Measurements from ENCODE around the gene DHX16.
"Not testable (repeated sequence)": the region's sequence is repeated elsewhere in the genome, so short reads cannot be mapped to it uniquely, and the experiment has no call there.

The DHX16 gene

DNA sequence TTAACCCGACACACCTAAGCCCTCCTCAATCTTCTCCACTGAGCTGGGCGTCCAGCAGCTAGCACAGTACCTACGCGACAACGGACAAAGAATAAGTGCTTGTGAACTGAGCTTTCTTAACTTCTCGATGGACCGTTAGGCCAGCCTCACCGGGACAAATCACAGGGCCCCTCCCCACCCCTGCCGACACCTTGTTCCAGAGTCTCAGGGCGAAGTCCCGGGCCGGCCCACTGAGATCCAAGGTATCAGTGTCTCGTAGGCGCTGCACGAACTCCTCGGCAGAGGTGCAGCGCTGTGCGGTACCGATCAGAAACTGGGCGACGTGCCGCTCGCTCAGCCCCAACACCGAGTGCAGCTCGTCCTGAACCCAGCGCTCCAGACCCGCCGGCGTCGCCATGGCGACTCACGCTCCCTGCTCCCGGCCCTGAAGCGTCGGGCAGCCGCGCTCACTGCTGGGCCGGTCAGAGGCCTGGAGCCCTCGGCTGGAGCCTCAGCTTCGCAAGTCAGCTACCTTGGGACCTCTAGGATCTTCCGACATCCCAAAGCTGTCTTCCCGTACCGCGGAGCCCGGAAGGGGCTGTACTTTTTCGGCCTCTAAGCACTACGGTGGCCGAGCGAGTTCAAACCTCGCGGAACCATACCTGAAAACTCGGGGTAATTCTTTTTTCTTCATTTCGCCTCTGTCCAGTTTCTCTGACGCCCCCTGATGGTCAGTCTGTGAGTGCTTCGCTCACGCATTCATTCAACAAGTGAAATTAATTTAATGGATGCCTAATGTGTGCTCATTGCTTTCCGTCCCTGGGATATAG is at the start of gene DHX16:
Gene DHX16 (minus strand): TSS at position 562 of the 809 bp plus-strand sequence. CDS start 165 bp downstream, at position 397.
- Mint-ChIP-seq H3K36me3 (ENCODE audit: low read depth) (peaks cover 56% of the 10 kb centered on the region), H3K4me3 (peak within 1 kb of the TSS; percentile 93), H3K27ac (peak within 1 kb of the TSS; percentile 79), H3K9me3 (no peaks in the 10 kb centered on the region), H3K27me3 (no peaks in the 10 kb centered on the region), H3K4me1 (ENCODE audit: low read depth) (peaks cover 34% of the 10 kb centered on the region)
- DNase-seq: peak; percentile 90

DNA sequence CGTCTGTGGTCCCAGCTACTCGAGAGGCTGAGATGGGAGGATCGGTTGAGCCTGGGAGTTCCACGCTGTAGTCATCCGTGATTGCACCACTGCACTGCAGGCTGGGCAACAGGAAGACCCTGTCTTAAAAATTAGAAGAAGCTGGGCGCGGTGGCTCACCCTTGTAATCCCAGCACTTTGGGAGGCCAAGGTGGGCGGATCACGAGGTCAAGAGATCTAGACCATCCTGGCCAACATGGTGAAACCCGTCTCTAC is 49.1 kb upstream of the DHX16 start:
- peak overlapping the region; percentile 99 for H3K4me3 Mint-ChIP-seq
- H3K27me3 Mint-ChIP-seq, H3K9me3 Mint-ChIP-seq: not testable (repeated sequence)
- peak; percentile 56 for DNase-seq
- peaks cover 84% of the 10 kb centered on the region for H3K36me3 Mint-ChIP-seq (ENCODE audit: low read depth)
- peaks cover 58% of the 10 kb centered on the region for H3K4me1 Mint-ChIP-seq (ENCODE audit: low read depth)
- H3K27ac Mint-ChIP-seq: peak overlapping the region; percentile 98

DNA sequence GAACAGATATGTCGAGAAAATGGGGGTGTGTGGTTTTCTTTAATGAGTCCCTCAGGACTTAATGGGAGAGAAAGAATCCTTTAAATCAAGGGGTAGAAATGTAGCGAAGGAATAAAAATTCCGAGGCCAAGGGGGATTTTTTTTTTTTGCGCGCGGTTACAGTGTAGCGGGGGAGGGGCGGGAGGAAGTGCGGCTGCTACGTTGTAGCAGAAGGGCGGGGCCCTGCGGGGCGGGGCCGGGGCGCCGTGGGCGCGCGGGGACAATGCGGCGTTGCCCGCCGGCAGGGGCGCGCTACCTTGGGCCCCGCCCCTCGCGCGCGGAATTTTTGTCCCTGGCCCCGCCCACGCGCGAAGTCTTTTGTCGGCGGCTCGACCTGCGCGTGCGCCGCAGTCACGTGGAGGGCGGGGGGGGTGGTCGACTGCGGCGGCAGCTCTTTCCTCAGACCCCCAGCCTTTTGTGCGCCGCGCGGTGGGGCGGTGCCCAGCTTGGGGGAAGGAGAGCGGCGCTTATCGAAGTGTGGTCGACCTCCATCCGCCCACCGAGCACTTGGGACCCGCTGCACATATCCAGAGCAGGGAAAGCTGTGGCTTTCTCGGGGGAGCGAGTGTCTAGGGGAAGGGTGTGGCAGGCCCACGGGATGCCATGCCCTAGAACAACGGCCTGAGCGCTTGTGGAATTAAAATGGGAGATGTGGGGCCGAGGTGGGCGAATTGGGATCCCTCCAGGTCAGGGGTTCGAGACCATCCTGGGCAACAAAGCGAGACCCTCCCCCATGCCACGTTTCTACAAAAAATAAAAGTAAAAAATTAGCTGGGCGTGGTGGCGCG is 48.6 kb upstream of the DHX16 start:
- peak; percentile 97 for DNase-seq
- H3K9me3 Mint-ChIP-seq: peaks cover 2% of the 10 kb centered on the region
- peaks cover 84% of the 10 kb centered on the region for H3K36me3 Mint-ChIP-seq (ENCODE audit: low read depth)
- H3K27me3 Mint-ChIP-seq: no peaks in the 10 kb centered on the region
- H3K4me3 Mint-ChIP-seq: peak overlapping the region; percentile 99
- peaks cover 61% of the 10 kb centered on the region for H3K4me1 Mint-ChIP-seq (ENCODE audit: low read depth)
- peak overlapping the region; percentile 98 for H3K27ac Mint-ChIP-seq

DNA sequence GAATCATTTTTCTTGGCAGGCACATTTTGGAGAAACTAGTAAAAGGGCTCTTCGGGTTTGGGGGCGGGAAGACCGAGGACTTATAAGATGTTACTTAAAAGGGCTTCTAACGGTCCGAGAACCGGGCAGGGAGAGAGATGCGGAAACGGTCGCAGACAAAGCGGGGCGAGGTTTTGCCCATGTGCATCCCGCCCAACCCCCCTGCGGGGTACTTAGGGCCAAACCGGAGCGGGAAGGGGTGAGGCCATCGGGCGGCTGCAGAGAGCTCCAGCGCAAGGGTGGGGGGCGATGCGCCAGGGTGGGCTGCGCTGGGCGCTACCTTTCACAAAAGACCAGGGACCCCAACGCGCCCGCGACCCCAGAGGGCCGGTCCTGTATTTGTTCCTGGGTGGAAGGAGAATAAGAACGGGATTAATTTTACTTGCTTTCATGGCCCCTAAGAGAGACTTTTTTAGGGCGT is 48.0 kb upstream of the DHX16 start:
- peaks cover 83% of the 10 kb centered on the region for H3K36me3 Mint-ChIP-seq (ENCODE audit: low read depth)
- peak; percentile 84 for DNase-seq
- peak overlapping the region; percentile 98 for H3K27ac Mint-ChIP-seq
- no peaks in the 10 kb centered on the region for H3K27me3 Mint-ChIP-seq
- H3K9me3 Mint-ChIP-seq: peaks cover 2% of the 10 kb centered on the region
- H3K4me3 Mint-ChIP-seq: peak overlapping the region; percentile 99
- H3K4me1 Mint-ChIP-seq (ENCODE audit: low read depth): peaks cover 64% of the 10 kb centered on the region

DNA sequence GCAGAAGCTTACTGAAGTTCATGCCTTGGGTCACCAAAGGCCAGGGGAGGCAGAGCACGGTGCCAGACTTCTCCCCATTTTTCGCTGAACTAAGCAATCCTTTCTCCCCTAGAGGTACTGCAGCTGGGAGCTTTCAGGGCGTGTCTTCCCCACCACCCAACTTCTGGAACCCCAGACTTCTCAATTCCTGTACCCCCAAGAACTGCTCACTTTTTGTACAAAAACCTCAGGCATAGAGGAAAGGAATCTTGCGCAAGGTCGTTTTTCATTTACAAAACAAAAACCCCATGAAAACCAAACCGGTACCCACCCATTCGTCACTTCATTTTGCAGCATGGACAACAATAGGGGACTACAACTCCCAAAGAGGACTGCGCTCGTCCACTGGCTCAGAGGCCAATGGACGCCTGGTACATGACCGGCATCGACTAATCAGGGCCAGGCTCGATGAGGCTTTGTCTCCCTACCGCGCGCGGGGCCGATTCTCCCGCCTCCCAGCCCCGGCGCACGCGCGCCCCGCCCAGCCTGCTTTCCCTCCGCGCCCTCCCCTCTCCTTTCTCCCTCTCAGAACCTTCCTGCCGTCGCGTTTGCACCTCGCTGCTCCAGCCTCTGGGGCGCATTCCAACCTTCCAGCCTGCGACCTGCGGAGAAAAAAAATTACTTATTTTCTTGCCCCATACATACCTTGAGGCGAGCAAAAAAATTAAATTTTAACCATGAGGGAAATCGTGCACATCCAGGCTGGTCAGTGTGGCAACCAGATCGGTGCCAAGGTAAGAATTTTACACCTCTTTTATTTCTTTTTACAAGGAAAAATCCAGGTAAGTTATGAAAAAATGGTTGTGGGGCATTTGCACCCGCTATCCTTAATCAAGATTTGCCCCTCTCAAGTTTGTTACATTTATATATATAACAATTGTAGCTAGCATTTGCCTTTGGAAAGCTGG is 47.3 kb upstream of the DHX16 start, which contains the start of gene TUBB:
Gene TUBB (plus strand): TSS at position 562 of the 947 bp plus-strand sequence. CDS start 155 bp downstream, at position 717.
- H3K36me3 Mint-ChIP-seq (ENCODE audit: low read depth): peaks cover 83% of the 10 kb centered on the region
- H3K9me3 Mint-ChIP-seq: peaks cover 2% of the 10 kb centered on the region
- H3K27me3 Mint-ChIP-seq: no peaks in the 10 kb centered on the region
- DNase-seq: peak; percentile 96
- H3K27ac Mint-ChIP-seq: peak within 1 kb of the TSS; percentile 98
- peak within 1 kb of the TSS; percentile 99 for H3K4me3 Mint-ChIP-seq
- H3K4me1 Mint-ChIP-seq (ENCODE audit: low read depth): peaks cover 65% of the 10 kb centered on the region

DNA sequence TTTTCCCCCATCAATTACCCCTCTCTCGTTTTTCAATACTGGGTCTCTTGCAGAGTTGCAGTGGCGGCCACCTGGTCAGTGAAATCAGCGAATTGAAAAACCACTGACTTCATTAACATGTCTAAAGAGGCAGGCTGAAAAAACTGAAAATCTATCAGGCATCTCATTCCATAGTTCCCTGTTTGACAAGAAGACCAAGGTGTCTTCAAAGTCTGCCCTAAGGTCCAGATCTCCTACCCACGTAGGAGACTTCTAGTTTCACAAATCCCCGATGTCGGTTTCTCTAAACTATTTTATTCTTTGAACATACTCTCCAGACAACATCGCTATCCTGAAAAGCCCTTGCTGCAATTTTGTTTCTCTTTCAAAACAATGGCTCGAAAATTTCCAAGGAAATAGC is 46.5 kb upstream of the DHX16 start:
- DNase-seq: no peak
- H3K27ac Mint-ChIP-seq: peak overlapping the region; percentile 98
- peaks cover 63% of the 10 kb centered on the region for H3K4me1 Mint-ChIP-seq (ENCODE audit: low read depth)
- H3K36me3 Mint-ChIP-seq (ENCODE audit: low read depth): peaks cover 83% of the 10 kb centered on the region
- H3K27me3 Mint-ChIP-seq: no peaks in the 10 kb centered on the region
- peaks cover 2% of the 10 kb centered on the region for H3K9me3 Mint-ChIP-seq
- H3K4me3 Mint-ChIP-seq: peak overlapping the region; percentile 99

DNA sequence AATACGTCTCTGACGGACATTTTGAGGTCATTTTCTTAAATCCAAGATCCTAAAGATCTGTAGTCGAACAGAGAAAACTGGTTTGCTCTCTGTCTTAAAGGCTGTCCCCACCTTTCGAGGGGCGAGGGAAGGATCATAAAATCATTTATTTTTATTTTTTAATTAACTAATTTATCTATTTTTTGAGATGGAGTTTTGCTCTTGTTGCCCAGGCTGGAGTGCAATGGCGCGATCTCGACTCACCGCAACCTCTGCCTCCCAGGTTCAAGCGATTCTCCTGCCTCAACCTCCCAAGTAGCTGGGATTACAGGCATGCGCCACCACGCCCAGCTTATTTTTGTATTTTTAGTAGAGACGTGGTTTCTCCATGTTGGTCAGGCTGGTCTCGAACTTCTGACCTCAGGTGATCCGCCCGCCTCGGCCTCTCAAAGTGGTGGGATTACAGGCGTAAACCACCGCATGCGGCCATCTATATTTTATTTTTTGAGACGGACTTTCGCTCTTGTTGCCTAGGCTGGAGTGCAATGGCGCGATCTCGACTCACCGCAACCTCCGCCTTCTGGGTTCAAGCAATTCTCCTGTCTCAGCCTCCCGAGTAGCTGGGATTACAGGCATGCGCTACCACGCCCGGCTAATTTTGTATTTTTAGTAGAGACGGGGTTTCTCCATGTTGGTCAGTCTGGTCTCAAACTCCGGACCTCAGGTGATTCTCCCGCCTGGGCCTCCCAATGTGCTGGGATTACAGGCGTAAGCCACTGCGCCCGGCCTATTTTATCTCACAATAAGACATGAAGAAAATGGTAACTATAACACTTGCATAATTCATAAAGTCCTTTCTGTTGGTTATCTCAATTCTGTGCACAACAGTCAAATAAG is 45.3 kb upstream of the DHX16 start:
- not testable (repeated sequence) for DNase-seq, H3K9me3 Mint-ChIP-seq, H3K27me3 Mint-ChIP-seq
- H3K27ac Mint-ChIP-seq: peak overlapping the region; percentile 98
- peak overlapping the region; percentile 99 for H3K4me3 Mint-ChIP-seq
- H3K4me1 Mint-ChIP-seq (ENCODE audit: low read depth): peaks cover 51% of the 10 kb centered on the region
- peaks cover 83% of the 10 kb centered on the region for H3K36me3 Mint-ChIP-seq (ENCODE audit: low read depth)

DNA sequence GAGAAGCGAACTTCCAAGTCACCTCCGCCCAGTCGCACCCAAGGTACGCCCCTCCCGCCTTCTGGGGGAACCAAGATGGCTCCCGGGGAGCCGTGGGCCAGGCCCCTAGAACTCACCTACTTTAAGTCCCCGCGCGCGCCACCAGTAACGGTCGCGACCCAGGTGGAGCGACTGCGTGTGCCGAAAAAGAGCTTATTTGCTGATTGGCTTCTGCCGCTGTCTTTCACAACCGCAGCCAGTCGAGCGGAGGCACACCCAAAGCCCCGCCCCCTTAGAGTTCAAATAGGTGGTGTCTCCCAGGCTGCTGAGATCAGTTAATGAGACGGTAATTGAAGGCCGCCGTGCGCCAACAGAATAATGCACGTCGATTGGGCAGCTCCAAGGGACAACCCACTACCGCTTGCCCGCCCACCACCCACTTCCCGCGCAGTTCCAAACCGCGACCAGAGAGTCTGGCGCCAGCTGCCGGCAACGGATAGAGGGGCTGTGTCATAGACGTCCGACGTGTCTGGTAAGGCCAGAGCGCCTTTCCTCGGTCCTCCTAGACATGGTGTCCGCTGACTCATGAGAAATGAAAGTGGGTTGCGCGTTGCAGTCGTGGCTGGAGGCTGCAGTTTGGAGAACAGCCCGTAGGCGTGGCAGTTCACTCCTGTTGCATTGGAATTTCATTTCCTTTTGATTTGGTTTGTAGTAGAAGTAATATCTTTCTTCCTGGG is 44.5 kb upstream of the DHX16 start, which contains the start of gene MDC1:
Gene MDC1 (minus strand): TSS at position 153 of the 716 bp plus-strand sequence. CDS start 2,106 bp downstream, outside the sequence.
- Mint-ChIP-seq H3K27ac (peak within 1 kb of the TSS; percentile 96), H3K36me3 (ENCODE audit: low read depth) (peaks cover 83% of the 10 kb centered on the region)

DNA sequence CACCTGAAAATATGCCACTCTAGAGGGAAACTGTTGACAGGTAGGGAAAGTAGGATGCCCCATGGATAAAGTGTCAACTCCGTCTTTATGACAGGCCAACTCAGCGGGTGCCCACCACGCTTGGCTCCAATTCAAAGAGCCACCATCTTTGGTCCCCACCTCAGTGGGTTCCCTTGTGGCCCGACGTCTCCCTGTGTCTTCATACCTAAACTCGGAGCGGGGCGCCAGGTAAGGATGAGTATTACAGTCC is 44.0 kb upstream of the DHX16 start:
- peaks cover 2% of the 10 kb centered on the region for H3K9me3 Mint-ChIP-seq
- peaks cover 83% of the 10 kb centered on the region for H3K36me3 Mint-ChIP-seq (ENCODE audit: low read depth)
- H3K27me3 Mint-ChIP-seq: no peaks in the 10 kb centered on the region
- peak overlapping the region; percentile 99 for H3K4me3 Mint-ChIP-seq
- H3K27ac Mint-ChIP-seq: peak overlapping the region; percentile 96
- no peak for DNase-seq
- peaks cover 52% of the 10 kb centered on the region for H3K4me1 Mint-ChIP-seq (ENCODE audit: low read depth)

More for the DNA sequence above, 44.5 kb upstream of the DHX16 start, which contains the start of gene MDC1:
- Mint-ChIP-seq H3K27me3 (no peaks in the 10 kb centered on the region), H3K4me1 (ENCODE audit: low read depth) (peaks cover 47% of the 10 kb centered on the region), H3K4me3 (peak within 1 kb of the TSS; percentile 99), H3K9me3 (peaks cover 2% of the 10 kb centered on the region)
- DNase-seq: peak; percentile 98

DNA sequence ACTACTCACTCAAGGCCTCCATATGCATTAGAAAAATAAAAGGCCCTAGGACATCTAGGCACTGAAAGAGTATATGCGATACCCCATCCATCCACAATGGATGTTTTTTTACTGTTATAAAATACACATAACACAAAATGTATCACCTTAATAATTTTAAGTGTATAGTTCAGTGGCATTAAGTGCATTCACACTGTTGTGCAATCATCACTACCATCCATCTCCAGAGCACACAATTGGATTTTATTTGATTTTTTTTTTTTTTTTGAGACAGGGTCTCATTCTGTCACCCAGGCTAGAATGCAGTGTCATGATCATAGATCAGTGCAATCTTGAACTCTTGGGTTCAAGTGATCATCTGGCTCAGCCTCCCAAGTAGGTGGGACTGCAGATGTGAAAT is 41.5 kb upstream of the DHX16 start:
- H3K27me3 Mint-ChIP-seq: no peaks in the 10 kb centered on the region
- H3K27ac Mint-ChIP-seq: no peak overlapping the region
- H3K4me3 Mint-ChIP-seq: no peak overlapping the region
- no peak for DNase-seq
- H3K4me1 Mint-ChIP-seq (ENCODE audit: low read depth): peaks cover 47% of the 10 kb centered on the region
- peaks cover 81% of the 10 kb centered on the region for H3K36me3 Mint-ChIP-seq (ENCODE audit: low read depth)
- H3K9me3 Mint-ChIP-seq: peaks cover 2% of the 10 kb centered on the region

DNA sequence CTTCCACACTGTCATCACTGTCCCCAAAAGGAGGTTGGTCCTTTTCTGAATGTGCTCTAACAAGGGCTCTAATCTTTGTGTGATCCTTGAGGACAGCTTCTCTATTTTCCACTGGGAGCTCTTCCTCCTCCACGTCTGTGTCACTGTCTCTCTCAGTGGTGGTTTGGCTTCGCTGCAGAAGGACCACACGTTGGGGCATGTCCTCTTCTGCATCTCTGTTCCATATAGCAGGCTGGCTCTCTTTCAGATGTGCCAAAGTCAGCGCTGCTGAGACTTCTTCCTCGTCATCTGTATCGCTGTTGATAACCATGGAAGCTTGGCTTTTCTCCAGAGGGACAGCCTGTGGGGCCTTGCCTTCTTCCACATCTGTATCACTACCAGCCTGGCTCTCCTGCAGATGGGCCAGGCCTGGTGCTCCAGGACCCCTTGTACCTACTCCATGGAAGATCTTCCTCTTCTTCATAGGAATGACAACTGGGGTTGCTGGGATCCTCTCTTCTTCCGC is 39.7 kb upstream of the DHX16 start:
- Mint-ChIP-seq H3K27me3 (no peaks in the 10 kb centered on the region), H3K36me3 (ENCODE audit: low read depth) (peaks cover 90% of the 10 kb centered on the region), H3K9me3 (peaks cover 2% of the 10 kb centered on the region), H3K4me1 (ENCODE audit: low read depth) (peaks cover 35% of the 10 kb centered on the region), H3K27ac (peak overlapping the region; percentile 64), H3K4me3 (no peak overlapping the region)
- DNase-seq: no peak

DNA sequence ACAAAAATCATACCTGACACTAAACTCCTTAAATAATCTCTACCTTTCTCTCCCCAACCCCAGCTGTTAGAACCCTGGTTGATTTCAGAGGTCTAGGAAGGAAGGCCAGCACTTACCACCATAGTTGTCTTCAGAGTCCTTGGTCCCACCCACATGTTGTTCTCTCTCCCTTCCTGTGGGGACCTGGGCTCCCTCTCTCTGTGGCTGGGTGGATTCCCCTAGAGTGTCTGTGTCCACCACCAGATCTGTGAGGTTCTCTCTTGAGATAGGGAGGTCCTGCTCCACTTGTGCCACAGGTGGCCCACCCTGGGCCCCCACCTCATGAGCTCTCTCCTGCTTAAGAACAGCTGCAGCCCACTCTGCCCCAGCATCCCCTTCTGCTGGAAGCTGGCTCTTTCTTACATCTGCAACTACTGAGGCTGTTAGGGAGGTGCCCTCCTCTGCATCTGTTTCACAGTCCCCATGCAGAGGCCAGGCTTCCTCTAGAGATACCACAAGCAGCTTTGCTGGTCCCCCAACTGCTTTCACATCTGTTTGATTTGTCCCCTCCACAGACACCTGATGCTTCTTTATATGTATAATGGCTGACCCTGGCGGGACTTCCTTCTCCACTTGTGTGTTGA is 39.1 kb upstream of the DHX16 start:
- H3K36me3 Mint-ChIP-seq (ENCODE audit: low read depth): peaks cover 93% of the 10 kb centered on the region
- H3K4me3 Mint-ChIP-seq: no peak overlapping the region

More for the DNA sequence above, 39.1 kb upstream of the DHX16 start:
- Mint-ChIP-seq H3K4me1 (ENCODE audit: low read depth) (peaks cover 32% of the 10 kb centered on the region), H3K27me3 (no peaks in the 10 kb centered on the region), H3K27ac (peak overlapping the region; percentile 64), H3K9me3 (peaks cover 2% of the 10 kb centered on the region)
- no peak for DNase-seq

All from activated T-cell treated with anti-CD3 and anti-CD28 coated beads, Interleukin-2, amount 50 U/mL, for 24 hours (primary cell).